Loucy (cell line): ENCODE measurements around the gene GTF2A1.

Source experiments
- CTCF ChIP-seq: fragments of 200-600 bp; sonication (generic); conservative IDR thresholded peaks from 2 replicates; pipeline ENCODE4 v1.5.1; 2014; ENCODE audit warnings: mild to moderate bottlenecking, antibody characterized with exemption, low read length
- EZH2phosphoT487 ChIP-seq: fragments of 200-600 bp; IDR thresholded peaks from 2 replicates; pipeline ENCODE4 v1.6.1; 2018; ENCODE audit warnings: antibody characterized with exemption, mild to moderate bottlenecking, moderate library complexity, borderline replicate concordance

- TF ChIP-seq CTCF, result no peak
- no peak for TF ChIP-seq EZH2phosphoT487
These were observed 82.3 kb downstream of the GTF2A1 start for GRCh38 chr14:81138429-81138828.
